Ovary (tissue), 3 donors: ENCODE results near the gene ITGB3BP.

Experiments
- CTCF ChIP-seq, 3 donors: fragments of 450-650 bp in 2 of 3; fragments of 200-600 bp in 1 of 3; IDR thresholded peaks; one replicate each; pipeline versions ENCODE4 v1.5.1 to v1.8.0; 2016 to 2022; ENCODE audit warnings: antibody characterized with exemption in 3 of 3, mild to moderate bottlenecking in 1 of 3
- EP300 ChIP-seq: sonication (generic); formaldehyde crosslinking; IDR thresholded peaks from one replicate; pipeline ENCODE4 v1.6.1; 2017; ENCODE audit warnings: antibody characterized with exemption
- donor health status: DM: no; HTN: no; CAD: no.

GRCh38 chr1:63407002-63407401 is 116.0 kb downstream of the ITGB3BP start:
- TF ChIP-seq CTCF (IDR thresholded peaks at IDR 0.05) (no peak), EP300 (no peak)
